Activated CD8-positive, alpha-beta memory T cell treated with anti-CD3 and anti-CD28 coated beads for 4 hours (primary cell): ENCODE results near the gene TRIO.

Source experiments
- DNase-seq, 2 donors: peaks; one replicate each; pipeline ENCODE4 v3.0.0-alpha.2; 2020; ENCODE audit warnings: low read depth in 2 of 2

TRIO gene

DNA sequence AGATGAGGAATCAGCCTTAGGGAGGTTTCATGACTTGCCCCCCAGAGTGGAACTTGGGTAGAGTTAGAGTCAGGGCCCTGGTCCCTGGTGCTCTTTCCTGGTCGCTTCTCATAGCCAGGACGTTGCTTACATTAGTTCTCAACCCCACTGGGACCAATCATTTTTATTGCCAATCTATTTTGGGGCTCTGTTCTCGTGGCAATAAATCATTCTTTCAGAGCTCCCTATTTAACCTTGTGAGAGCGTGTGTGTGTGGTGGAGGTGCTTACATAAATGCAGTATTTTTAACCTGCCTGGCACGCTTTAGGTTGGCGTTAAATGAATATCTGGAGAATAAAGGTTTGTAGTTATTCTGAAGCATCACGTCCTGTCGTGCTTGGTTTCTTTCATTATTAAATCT, 4.1 kb downstream of the TRIO start:
- DNase-seq = no peak

DNA sequence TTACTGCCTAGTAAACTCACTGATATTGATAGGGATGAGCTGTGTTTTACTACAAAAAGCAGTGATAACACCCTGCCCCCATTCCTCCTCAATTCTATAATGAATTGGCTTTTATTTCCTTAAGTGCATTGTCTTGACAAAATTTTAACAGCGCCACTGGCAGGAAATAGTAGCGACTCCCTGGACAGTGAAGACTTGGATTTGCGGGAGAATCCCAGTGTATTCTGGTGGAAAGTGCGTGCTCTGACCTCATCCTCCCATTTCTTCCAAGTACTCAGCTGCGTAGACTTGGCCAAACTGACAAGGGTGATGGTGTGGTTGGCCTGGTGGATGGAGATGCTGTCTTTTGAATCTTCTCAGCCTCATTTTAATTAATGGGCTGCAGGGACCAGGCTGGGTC, 5.3 kb downstream of the TRIO start:
- DNase-seq = no peak

DNA sequence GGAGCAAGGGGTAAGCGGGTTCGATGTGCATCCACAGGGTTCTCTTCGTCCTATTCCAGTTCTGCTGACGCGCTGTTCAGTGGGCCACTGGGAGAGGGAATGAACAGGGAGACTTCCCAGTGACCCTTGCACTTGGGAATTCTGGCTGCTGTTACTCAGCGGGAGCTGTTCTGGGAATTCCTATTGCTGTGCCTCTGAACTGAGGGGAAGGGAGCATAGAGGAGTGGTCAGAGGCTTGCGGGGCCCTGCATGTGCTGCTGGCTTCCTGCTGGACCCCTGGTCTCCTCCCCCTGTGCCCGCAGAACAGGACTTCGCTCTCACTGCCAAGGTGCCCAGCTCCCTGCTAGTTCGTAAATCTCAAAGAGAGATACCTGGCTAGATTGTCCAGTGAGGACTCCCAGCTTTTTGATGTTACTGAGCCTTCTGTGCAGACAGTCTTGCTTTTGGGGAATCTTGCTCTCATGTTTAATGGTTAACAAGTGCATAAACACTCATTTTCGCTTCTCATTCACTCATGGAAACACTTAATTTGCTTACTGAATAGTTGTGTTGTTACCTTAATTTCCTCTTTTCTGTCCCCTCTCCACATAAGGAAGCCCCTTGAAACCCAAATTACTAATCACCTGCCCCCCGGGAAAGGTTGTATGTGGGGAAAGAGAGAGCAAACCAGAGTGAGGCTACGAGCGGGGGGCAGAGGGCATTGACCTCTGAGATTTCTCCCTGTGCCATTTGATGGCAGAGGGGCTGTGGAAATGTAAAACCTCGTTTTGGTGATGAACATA, 5.9 kb downstream of the TRIO start:
- no peak for DNase-seq

DNA sequence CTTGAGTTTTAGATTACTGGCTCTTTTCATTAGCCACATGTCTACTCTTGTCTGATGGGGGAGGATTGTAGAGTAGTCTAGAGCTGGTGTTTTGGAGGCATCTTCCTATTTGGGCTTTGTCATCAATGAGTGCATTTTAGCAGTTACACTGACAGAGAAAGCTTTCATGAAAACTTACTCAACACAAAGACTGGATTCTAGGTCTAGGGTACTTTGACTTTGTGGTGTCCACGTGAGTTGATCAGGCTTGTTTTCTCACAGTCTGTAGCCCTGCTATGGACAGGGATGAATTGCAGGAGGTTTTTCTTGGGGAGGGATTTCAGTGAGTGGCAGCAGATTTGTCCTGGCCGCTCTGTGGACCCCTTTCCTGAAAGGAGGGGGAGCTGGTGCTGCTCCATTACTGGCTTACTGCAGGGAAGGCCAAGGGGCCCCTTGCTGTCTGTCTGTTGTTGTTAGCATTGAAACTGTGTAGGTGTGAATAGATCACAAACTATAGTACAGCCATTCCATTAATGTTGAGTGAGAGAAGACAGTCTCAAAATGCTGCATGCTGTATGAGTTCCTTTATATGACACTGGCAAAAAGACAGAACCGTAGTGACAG, 6.6 kb downstream of the TRIO start:
- no peak for DNase-seq

DNA sequence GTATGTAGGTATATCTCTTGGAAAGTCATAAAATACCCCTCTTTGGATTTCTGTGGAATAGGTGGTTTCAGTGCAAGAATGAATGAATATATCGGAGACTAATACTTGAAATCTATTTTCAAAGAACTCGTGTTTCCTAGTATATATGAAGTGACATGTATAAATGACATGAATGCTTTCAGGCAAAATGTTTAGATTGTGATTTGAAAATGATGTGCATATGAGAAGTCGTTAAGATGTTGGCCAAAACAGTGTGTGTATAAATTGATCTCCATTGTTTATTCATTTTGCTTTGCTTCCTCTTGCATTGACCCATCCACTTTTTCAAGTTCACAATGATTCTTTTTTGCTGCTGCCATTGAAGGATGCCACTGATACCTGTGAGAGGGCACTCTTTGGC, 8.3 kb downstream of the TRIO start:
- DNase-seq = no peak

DNA sequence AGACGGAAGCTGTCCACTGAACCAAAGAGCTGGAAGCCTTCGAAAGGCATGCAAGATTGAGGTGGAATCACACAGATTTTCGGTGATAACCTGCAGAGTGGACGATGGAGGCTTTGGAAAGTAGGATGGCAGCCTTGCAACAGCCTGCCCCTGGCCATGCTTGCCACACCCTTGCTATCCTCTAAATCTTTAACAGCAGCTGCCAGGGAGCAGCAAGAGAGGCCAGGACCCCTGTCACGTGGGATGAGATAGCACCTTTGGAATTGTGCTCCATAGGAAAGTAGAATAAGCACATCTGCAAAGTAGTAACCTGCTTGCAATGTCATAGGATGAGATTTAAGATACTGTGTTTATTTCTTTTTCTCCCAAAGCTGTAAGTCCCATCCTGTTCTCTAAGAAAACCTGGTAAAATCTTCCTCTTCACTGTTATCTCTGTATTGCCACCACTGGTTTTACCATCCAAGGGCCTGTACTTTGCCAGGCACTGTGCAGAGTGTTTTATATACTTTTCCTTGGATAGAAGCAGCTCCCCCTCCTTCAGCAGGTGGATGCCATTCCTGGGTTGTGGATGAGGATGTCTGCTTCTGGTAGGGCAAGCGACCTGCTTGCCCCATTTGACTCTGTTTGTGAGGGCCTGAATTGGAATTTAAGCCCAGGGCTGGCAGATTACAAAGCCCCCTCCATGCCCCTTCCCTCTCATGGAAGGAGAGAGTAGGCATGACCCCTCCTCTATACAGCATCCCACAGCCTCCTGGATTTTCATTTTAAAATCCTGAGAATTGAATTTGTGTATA, 10.1 kb downstream of the TRIO start:
- DNase-seq = no peak

DNA sequence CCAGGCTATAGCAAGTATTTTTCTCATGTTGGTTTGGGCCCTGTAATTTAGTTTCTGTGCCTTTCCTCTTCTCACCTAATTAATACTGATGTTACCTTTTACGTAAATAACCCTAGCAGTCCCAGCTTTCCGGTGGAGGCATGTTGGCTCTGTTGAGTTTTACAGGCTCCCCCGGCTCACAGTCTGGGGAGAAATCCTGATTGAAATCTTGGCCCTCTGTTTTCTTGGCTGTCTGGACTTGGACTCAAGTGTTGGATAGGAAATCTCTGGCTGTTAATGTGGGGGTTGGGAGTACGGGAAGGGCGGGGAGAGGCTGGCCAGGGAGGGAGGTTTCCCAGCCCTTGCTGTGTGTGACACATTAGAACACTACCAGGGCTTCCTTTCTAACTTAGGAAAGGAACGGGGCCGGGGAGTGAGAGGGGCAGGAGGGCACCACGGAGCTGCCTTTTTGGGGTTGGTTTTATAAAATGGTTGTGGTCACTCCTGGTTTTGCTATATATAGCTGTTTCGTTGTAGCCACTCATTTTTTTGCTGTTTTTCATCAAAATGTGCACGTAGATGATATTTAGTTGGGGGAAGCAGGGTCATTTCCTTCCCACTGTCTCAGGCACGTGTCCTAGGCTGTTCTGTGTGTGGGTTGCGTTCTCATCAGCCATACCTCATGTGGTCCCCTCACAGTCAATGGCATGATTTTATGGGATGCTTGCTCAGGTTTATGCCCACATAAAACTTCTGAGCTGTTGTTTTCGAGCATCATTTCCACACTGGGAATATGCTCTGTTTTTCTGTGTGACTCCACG, 11.0 kb downstream of the TRIO start:
- DNase-seq = no peak

DNA sequence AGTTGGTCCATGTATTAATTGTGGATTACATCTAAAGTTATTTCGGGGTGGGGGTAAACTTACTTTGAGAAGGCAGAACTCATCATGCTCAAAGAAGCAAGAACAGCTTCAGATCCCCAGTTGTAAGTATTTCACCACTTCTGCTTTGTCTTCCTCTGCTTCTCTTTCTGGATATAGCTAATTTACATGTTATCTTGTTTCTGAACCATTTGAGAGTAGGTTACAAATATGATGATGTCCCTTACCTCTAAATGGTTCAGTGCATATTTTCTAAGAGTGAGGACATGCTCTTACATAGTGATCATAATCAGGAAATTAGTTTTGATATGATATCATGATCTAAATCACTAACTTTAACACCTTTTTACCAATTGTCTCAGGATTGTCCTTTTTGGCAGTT, 11.9 kb downstream of the TRIO start:
- no peak for DNase-seq

DNA sequence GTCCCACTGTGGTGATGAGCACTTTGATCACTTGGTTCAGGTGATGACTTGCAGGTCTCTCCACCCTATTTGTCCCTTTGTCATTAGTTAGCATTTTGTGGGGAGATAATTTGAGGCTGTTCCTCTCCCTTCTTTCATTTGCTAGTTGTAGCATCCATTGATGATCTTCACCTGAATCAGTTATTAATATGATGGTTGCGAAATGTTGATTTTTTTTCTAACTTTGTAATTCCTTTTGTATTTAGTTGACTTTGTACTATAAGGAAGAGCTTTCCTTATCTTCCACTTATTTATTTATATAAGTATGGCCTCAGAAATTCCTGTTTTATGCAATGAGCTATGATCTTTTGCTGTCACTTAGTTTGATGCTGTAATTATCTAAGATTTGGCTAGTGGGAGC, 12.6 kb downstream of the TRIO start:
- no peak for DNase-seq

DNA sequence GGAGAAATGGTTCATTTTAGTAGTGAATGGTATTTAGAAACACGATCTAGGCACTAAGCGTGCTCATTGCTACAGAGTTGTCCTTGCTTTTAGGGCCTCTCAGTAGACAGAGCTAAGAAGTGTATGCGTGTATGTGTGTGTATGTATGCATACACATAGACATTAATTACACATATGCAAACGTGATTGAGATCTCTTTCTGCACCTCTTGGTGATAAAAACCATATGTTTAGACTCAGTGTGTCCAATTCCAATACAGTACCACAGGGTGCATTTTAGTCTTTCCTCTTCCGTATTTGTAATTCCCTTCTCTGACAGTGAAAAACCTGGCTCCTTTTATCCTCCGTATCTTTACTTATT, 13.1 kb downstream of the TRIO start:
- DNase-seq = no peak

DNA sequence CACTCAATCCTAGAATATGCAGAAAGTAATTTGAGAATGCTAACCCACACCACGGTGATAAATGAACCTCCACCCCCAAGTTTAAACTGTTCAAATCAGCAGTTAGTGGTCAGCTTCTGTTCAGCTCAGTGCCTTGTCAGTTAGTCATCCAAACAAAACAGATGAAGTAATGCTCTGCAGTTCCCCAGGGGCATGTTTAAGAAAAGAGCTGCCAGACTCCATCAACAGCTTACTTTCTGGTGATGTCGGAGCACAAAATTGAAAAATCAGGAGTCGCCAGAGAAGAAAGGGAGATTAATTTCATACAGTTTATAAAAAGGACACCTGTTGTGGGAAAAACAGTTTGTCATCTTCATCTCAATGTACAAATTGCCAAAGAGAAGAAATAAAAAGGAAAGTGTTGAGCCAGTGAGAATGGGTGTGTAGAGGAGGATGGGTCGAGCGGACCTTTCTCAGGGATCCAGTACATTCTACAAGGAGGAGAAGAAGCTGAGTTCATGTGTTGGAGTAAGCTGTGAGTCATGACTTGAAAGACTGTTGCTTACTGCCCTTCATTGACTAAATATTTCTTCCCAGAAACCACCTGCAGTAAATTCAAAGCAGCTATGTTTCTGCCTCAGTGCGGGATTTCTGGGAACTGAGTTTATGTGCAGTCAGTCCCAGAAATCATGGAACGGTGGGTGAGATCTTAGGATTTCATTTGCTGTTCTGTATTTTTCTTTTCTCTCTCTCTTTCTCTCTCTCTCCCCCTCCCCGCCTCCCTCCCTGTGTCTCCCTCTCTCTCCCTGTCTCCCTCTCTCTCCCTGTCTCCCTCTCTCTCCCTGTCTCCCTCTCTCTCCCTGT, 13.7 kb downstream of the TRIO start:
- DNase-seq = no peak

DNA sequence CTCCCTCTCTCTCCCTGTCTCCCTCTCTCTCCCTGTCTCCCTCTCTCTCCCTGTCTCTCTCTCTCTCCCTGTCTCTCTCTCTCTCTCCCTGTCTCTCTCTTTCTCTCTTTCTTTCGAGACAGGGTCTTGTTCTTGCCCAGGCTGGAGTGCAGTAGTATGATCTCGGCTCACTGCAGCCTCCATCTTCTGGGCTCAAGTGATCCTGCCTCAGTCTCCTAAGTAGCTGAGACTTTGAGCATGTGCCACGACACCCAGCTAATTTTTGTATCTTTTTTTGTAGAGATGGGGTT, 14.3 kb downstream of the TRIO start:
- no peak for DNase-seq

DNA sequence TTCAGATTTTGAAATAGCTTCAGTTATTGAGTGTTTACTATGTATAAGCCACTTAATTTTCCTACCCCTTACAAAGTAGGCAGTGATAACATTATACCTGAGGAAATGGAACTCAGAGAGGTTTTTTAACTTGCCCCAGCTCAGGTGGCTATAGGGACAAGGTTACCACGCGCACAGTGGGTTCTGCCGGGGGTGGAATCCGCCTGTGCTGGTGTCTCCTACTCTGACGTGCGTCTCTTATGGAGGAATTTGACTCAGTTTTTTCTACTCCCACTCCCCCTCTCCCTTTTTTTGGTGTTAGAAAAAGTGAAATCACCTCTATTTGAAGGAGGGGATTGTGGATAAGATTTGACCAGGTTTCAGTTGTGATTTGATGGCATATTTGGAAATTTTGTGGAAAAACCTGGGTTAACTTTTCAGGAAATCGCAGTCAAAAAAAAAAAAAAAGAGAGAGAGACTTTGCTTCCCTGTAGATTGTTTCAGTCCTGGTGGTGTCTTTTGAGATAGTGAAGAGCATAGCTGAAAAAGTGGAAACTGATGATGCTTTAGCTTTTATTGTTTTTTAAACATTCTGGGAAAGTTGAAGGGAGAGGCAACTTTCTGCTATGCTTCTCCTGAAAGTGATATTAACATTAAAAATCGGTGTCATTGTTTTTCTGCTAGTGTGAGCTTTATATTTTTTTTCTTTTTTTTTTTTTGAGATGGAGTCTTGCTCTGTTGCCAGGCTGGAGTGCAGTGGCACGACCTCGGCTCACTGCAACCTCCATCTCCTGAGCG, 15.9 kb downstream of the TRIO start:
- no peak for DNase-seq

DNA sequence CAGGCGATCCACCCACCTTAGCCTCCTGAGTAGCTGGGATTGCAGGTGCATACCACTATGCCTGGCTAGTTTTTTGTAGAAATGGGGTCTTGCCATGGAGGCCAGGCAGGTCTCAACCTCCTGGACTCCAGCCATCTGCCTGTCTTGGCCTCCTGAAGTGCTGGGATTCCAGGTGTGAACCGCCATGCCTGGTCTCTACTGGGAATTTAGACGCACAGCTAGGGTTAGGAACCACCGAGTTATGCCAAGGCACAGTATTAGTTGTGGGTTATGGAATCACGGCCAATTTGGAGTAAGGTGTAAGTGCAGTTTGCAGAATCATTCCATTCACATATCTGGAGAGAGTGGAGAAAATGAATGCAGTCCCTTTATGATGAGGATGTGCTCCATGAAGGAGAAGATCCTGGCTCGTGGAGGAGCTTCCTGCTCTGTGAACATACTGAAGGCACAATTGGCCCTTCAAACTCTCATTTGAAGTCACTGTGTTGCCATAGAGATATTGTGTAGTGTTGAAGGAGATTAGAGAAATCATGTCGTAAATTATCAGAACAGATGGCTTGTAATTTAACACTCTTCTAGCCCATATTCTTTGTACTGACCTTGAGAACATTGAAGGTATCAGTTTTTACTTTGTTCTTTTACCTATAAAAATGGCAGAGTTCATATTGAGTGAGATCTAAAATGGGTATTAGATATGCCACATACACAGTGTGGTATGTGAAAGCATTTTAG, 18.8 kb downstream of the TRIO start:
- DNase-seq = no peak

DNA sequence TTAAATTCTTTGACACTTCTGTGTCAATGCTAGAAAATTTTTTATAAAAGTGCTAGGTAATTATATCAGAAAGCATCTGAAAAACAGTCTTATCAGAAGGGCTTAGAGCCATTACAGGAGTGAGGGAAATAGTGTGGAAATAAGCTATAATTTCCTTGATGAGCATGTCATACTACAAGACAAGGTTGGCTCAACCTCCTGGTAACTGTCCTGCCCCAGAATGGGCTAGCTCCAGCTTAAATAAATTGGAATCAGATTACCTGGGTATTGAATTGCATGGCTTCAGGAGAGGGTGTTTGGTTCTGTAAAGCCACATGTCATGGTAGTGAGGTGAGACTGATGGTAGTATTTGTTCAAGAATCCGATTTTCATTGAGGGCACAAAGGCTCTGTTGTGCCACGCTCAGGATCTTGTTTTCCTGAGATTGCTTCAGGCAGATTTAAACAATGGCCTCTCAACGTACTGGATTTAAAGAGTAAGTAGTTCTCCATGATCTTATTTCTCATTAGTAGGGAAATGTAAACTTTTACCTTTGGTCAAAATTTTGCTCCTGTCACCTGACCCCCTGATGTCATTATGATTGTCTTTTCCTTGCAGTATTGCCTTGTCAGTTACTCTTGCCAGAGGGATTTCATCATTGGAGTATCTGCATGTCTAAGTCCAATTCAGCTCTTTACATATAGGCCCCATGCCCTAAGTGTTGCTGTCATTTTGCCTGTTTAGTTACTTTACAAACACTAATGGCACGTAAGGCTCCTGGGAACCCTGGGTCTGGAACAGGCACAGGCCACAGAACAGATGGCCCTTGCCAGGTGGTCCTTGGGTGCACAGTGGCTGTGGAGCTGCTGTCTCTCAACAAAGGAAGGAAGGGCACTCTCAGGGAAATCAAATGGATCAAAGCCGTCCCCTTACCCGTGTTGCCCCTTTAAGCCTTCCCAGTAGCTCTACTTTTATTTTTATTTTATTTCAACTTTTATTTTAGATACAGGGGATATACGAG, 21.3 kb downstream of the TRIO start:
- no peak for DNase-seq

DNA sequence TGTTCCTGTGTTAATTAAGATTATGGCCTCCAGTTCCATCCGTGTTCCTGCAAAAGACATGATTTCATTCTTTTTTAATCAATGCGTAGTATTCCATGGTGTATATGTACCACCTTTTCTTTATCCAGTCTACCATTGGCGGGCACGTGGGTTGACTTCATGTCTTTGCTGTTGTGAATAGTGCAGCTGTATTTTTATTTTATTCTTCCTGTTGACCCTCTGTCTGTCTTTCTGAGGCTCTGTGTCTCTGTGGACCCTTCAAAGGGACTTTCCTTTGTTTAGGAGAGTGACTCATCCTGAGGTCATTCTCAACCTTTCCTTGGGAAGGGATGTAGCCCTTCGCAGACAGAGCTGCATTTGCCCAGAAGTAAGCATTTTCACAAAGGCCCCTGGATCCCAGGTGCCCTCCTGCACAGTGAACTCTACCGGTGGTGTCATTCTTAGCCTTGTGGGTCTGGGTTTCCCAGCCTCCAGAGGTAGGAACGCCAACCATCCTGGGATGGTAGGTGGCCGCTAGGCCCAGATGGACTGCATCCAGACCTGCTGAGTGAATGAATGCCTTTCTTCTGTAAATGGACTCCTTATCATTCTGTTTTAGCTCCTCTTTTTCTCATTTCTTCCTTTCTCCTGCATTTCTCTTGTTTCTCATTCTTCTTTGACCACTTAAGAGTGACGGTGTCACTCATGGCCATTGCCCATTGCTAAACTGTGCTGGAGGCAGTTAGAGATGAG, 22.4 kb downstream of the TRIO start:
- no peak for DNase-seq

DNA sequence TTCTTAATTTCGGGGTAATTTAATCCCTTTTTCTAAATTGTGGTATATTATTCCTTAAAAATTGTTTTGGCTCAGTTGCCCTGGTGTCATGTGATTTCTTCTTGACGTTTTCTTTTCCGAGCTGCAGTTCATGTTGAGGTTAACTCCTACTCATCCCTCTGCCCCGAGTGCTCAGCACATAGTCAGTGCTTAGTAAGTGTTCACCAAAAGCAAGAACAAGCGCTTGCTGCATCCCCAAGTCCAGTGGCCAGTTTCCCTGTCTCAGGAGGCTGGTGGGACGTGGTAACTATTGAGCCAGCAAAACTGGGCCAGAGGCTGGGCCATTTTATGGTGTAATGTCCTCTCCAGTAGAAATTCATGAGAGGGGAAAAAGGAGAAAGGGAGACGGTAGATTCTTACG, 23.3 kb downstream of the TRIO start:
- no peak for DNase-seq

DNA sequence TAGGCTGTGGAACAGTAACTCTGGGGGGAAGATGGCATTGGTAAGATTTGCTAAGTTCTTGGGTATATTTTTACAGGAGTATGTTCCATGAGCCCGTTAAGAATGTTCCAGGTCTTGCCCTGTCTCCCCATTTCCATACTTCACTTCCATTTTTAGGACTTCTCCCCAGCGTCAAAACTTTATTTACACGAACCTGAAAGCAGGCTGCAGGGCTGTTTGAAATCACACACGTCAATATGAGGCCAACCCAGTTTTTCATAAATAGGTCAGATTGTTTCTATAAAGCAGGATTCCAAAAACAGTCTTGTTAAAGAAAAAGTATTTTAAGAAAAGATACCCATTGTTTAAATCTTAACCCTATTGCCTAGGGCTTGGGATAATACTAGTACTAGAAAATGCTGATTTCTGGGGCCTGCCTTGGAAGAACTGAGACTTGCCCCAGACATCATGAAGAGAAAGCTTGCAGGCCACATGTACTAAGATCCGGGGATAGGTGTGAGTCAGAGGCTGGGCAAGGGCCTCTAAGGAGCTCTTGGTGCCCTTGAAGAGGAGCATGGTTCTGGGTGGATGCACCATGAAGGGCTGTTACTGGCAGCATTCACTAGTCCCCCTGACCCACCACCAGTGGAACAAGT, 24.2 kb downstream of the TRIO start:
- no peak for DNase-seq
